Fibroblast of villous mesenchyme (primary cell): ENCODE measurements around the gene NES. TPM values are rescaled to one million over a fixed set of nuclear protein-coding genes. Genes with fewer than 3 reads are reported as not detected.

Experiments used
- DNase-seq: peaks from one replicate; pipeline ENCODE4 v3.0.0-alpha.2; 2010; ENCODE audit warnings: low read depth
- H3K4me3 ChIP-seq: 2 replicates; pipeline ENCODE4 v1.5.1; 2011; ENCODE audit warnings: low read depth, mild to moderate bottlenecking, low read length
- CTCF ChIP-seq: IDR thresholded peaks from 2 replicates; pipeline ENCODE4 v1.5.1; 2012; ENCODE audit warnings: low read depth, mild to moderate bottlenecking, low read length; ENCODE audit not compliant: insufficient read depth
- total RNA-seq: library from RNA; depleted of rRNA; stranded (reverse); fragments of >200 nt; gene quantifications from 2 replicates; pipeline ENCODE4 v1.2.3, GENCODE V29; 2012

Gene NES
- total RNA-seq, 1 donor = 66.9 TPM

GRCh38 chr1:156691191-156691590 lies 14.0 kb upstream of the NES start:
- no peak overlapping the region for H3K4me3 ChIP-seq
- no peak for DNase-seq
- TF ChIP-seq CTCF = no peak

GRCh38 chr1:156690675-156691036 lies 13.4 kb upstream of the NES start:
- no peak for TF ChIP-seq CTCF
- H3K4me3 ChIP-seq = no peak overlapping the region
- no peak for DNase-seq

GRCh38 chr1:156689953-156690674 lies 12.9 kb upstream of the NES start:
- no peak for TF ChIP-seq CTCF
- no peak for DNase-seq
- H3K4me3 ChIP-seq = peak overlapping the region; percentile 4

- peak; percentile 90 for TF ChIP-seq CTCF
- peak; percentile 84 for DNase-seq
Observed at GRCh38 chr1:156689035-156689952, 12.1 kb upstream of the NES start.

GRCh38 chr1:156684227-156684782 lies 7.1 kb upstream of the NES start:
- TF ChIP-seq CTCF = peak; percentile 20
- no peak overlapping the region for H3K4me3 ChIP-seq
- no peak for DNase-seq

More at GRCh38 chr1:156689035-156689952, 12.1 kb upstream of the NES start:
- H3K4me3 ChIP-seq = peak overlapping the region; percentile 46

GRCh38 chr1:156682166-156682890 lies 5.1 kb upstream of the NES start:
- no peak overlapping the region for H3K4me3 ChIP-seq
- peak; percentile 17 for TF ChIP-seq CTCF
- no peak for DNase-seq
